Measurements from ENCODE around the gene DPCD. TPM values are rescaled to one million over a fixed set of nuclear protein-coding genes. Genes with fewer than 3 reads are reported as not detected.

DPCD gene
- polyA plus RNA-seq, 1 donor from 2014 or later: 234 TPM

DNA sequence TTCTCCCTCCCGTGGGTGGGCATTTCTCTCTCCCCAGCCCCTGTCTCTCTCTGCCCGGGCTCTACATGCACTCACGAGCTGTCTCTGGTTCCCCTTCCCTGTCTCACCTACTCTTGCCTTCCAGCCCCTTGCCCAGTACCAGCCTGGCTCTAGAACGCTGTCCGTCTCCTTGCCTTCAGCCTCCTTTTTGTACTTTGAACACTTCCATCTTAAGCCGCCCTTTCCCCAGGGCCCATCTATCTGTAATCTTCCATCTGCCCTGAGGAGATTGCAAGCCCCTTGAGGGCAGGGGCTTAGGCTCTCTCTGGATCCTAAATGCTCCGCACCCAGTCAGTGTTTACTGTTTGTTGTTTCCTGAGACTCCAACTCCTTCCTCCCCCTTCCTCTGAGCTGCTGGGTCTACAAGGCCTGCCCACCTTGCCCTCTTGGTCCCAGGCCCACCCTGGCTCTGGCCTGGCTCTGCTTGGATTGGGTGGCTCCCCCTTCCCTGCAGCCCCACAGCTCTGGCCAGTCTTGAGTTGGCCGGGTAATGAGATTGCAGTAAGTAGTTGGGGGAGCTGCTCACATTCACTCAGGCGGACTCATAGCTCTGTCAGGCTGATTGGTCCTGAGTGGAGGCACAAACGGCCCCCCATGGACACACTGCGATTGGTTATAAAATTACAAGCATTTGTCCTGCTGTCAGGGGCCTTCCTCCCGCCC lies 28.4 kb upstream of the DPCD start:
- H3F3A ChIP-seq (ENCODE audit: insufficient read depth, low read length, poor library complexity, severe bottlenecking): no peaks in the 10 kb centered on the region
- no peaks in the 10 kb centered on the region for H3K9me2 ChIP-seq (ENCODE audit: insufficient read depth, low read length)
- H2AFZ ChIP-seq (ENCODE audit: low read depth, low read length): no peak overlapping the region
- TF ChIP-seq POLR2AphosphoS5 (IDR thresholded peaks at IDR 0.05) (no peak), MXI1 (conservative IDR thresholded peaks at IDR 0.05; ENCODE audit: poor library complexity, severe bottlenecking) (no peak), EZH2 (IDR thresholded peaks at IDR 0.05; ENCODE audit: borderline replicate concordance, insufficient read depth, low read length, poor library complexity, severe bottlenecking) (no peak), EP300 (conservative IDR thresholded peaks at IDR 0.05; ENCODE audit: poor library complexity, severe bottlenecking) (no peak), TAF1 (IDR thresholded peaks at IDR 0.05; ENCODE audit: low read depth) (no peak), RAD21 (conservative IDR thresholded peaks at IDR 0.05) (no peak), SMC3 (conservative IDR thresholded peaks at IDR 0.05; ENCODE audit: poor library complexity) (no peak)
- TF ChIP-seq, protein P1, sequence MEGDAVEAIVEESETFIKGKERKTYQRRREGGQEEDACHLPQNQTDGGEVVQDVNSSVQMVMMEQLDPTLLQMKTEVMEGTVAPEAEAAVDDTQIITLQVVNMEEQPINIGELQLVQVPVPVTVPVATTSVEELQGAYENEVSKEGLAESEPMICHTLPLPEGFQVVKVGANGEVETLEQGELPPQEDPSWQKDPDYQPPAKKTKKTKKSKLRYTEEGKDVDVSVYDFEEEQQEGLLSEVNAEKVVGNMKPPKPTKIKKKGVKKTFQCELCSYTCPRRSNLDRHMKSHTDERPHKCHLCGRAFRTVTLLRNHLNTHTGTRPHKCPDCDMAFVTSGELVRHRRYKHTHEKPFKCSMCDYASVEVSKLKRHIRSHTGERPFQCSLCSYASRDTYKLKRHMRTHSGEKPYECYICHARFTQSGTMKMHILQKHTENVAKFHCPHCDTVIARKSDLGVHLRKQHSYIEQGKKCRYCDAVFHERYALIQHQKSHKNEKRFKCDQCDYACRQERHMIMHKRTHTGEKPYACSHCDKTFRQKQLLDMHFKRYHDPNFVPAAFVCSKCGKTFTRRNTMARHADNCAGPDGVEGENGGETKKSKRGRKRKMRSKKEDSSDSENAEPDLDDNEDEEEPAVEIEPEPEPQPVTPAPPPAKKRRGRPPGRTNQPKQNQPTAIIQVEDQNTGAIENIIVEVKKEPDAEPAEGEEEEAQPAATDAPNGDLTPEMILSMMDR (IDR thresholded peaks at IDR 0.05; ENCODE audit: poor library complexity, severe bottlenecking): no peak
- no peak overlapping the region for H3K27ac ChIP-seq (ENCODE audit: low read length)
- no peaks in the 10 kb centered on the region for H3K27me3 ChIP-seq (ENCODE audit: insufficient read depth, low read depth, low read length)
- no peak overlapping the region for H3K4me3 ChIP-seq (ENCODE audit: low read length)
- no peaks in the 10 kb centered on the region for H4K20me1 ChIP-seq (ENCODE audit: insufficient read depth)
- H3K9me3 ChIP-seq (ENCODE audit: low read length): no peaks in the 10 kb centered on the region
- no peak overlapping the region for H3K9ac ChIP-seq (ENCODE audit: low read length)
- H3K36me3 ChIP-seq (ENCODE audit: insufficient read depth, low read length): no peaks in the 10 kb centered on the region
- H3K79me2 ChIP-seq (replicated peaks; ENCODE audit: insufficient read depth, low read length): no peaks in the 10 kb centered on the region
- H3K4me2 ChIP-seq (ENCODE audit: low read length): no peak overlapping the region

DNA sequence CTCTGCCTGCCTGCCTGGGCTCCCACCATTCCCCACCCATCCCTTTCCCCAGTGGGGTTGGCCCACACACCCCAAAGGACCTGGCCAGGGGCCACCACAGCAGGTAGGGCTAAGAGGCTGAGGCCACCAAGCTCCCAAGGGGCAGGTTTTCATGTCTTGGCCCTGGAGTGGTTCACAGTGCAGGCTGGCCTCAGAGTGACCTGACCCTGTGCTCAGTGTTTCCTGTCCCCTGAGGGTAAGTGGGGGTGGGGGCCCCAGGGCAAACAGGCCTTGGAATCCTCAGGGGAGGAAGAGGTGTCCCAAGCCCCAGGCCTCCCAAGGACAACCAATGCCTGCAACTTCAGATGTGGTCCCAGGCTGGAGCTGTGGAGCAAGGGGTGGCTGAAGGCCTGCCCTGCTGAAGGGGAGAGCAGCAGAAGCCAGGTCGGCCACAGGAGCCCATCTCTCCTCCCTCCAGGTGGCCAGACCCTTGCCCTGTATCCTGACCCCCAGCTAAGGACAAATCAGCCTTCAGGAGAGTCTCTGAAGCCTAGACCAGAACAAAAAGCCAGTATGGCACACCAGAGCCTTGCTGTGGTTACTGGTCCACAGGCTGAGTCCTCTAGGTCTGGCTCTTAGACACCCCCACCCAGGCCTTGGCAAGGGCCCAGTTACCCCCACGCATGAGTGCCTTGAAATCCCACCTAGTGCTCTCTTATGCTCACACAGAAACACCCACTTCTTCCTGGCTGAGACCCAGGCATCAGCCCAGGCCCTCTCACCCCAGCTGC lies 27.6 kb upstream of the DPCD start:
- H3K9ac ChIP-seq (ENCODE audit: low read length): no peak overlapping the region
- no peaks in the 10 kb centered on the region for H3K9me2 ChIP-seq (ENCODE audit: insufficient read depth, low read length)
- H3K4me3 ChIP-seq (ENCODE audit: low read length): no peak overlapping the region
- no peaks in the 10 kb centered on the region for H3K27me3 ChIP-seq (ENCODE audit: insufficient read depth, low read depth, low read length)
- H4K20me1 ChIP-seq (ENCODE audit: insufficient read depth): no peaks in the 10 kb centered on the region
- H3F3A ChIP-seq (ENCODE audit: insufficient read depth, low read length, poor library complexity, severe bottlenecking): no peaks in the 10 kb centered on the region
- no peak overlapping the region for H3K4me2 ChIP-seq (ENCODE audit: low read length)
- no peaks in the 10 kb centered on the region for H3K9me3 ChIP-seq (ENCODE audit: low read length)
- H3K36me3 ChIP-seq (ENCODE audit: insufficient read depth, low read length): no peaks in the 10 kb centered on the region
- no peak overlapping the region for H2AFZ ChIP-seq (ENCODE audit: low read depth, low read length)
- TF ChIP-seq EP300 (conservative IDR thresholded peaks at IDR 0.05; ENCODE audit: poor library complexity, severe bottlenecking) (no peak), RAD21 (conservative IDR thresholded peaks at IDR 0.05) (no peak), MXI1 (conservative IDR thresholded peaks at IDR 0.05; ENCODE audit: poor library complexity, severe bottlenecking) (no peak)
- H3K79me2 ChIP-seq (replicated peaks; ENCODE audit: insufficient read depth, low read length): no peaks in the 10 kb centered on the region
- H3K27ac ChIP-seq (ENCODE audit: low read length): no peak overlapping the region

DNA sequence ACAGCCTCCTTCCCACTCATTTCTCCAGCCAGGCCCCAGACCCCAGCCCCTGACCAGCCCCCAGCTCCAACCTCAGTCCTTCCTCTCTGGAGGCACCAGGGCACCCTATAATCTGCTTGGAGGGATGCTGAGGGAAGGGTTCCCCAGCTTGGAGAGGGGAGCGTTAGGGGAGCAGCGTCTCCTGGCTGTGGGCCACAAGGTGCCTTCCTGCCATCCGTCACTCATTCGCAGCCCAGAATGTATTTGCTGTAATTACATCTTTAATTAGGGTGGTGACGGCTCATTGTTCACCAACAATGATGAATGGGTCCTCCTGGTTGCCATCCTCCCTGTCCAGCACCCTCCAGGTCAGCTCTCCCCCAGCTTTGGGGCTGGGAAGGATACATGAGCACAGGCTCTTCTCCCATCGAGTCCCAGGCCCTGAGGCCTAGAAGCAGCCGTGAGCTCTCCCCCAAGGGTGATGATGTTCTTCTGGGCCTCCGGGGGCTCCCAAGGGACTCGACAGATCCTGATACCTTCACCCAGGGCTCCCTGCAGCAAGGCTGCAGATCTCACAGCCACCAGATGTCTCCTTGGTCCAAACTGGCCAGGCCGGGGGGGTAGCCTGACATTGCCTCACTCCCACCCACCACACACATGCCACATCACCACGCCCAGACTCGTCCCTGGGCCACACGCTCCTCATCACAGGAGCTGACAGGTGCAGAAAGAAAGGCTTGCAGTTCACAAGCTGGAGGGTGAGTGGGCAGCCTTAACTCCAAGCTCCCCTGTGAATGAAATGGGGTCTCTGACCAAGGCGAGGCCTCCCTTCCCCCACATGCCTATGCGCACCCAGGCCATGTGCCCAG lies 26.8 kb upstream of the DPCD start:
- no peak overlapping the region for H3K9ac ChIP-seq (ENCODE audit: low read length)
- H3K9me2 ChIP-seq (ENCODE audit: insufficient read depth, low read length): no peaks in the 10 kb centered on the region
- H2AFZ ChIP-seq (ENCODE audit: low read depth, low read length): no peak overlapping the region
- H3K9me3 ChIP-seq (ENCODE audit: low read length): no peaks in the 10 kb centered on the region
- H3K79me2 ChIP-seq (replicated peaks; ENCODE audit: insufficient read depth, low read length): no peaks in the 10 kb centered on the region
- no peak overlapping the region for H3K27ac ChIP-seq (ENCODE audit: low read length)
- TF ChIP-seq TAF1 (IDR thresholded peaks at IDR 0.05; ENCODE audit: low read depth) (no peak), SMC3 (conservative IDR thresholded peaks at IDR 0.05; ENCODE audit: poor library complexity) (no peak), EZH2 (IDR thresholded peaks at IDR 0.05; ENCODE audit: borderline replicate concordance, insufficient read depth, low read length, poor library complexity, severe bottlenecking) (no peak), POLR2AphosphoS5 (IDR thresholded peaks at IDR 0.05) (no peak), RAD21 (conservative IDR thresholded peaks at IDR 0.05) (no peak), EP300 (conservative IDR thresholded peaks at IDR 0.05; ENCODE audit: poor library complexity, severe bottlenecking) (no peak), MXI1 (conservative IDR thresholded peaks at IDR 0.05; ENCODE audit: poor library complexity, severe bottlenecking) (no peak)
- TF ChIP-seq, protein P2, sequence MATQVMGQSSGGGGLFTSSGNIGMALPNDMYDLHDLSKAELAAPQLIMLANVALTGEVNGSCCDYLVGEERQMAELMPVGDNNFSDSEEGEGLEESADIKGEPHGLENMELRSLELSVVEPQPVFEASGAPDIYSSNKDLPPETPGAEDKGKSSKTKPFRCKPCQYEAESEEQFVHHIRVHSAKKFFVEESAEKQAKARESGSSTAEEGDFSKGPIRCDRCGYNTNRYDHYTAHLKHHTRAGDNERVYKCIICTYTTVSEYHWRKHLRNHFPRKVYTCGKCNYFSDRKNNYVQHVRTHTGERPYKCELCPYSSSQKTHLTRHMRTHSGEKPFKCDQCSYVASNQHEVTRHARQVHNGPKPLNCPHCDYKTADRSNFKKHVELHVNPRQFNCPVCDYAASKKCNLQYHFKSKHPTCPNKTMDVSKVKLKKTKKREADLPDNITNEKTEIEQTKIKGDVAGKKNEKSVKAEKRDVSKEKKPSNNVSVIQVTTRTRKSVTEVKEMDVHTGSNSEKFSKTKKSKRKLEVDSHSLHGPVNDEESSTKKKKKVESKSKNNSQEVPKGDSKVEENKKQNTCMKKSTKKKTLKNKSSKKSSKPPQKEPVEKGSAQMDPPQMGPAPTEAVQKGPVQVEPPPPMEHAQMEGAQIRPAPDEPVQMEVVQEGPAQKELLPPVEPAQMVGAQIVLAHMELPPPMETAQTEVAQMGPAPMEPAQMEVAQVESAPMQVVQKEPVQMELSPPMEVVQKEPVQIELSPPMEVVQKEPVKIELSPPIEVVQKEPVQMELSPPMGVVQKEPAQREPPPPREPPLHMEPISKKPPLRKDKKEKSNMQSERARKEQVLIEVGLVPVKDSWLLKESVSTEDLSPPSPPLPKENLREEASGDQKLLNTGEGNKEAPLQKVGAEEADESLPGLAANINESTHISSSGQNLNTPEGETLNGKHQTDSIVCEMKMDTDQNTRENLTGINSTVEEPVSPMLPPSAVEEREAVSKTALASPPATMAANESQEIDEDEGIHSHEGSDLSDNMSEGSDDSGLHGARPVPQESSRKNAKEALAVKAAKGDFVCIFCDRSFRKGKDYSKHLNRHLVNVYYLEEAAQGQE (IDR thresholded peaks at IDR 0.05; ENCODE audit: borderline replicate concordance): no peak
- TF ChIP-seq, protein P1 (IDR thresholded peaks at IDR 0.05; ENCODE audit: poor library complexity, severe bottlenecking): no peak
- H3K27me3 ChIP-seq (ENCODE audit: insufficient read depth, low read depth, low read length): no peaks in the 10 kb centered on the region
- H3K4me3 ChIP-seq (ENCODE audit: low read length): no peak overlapping the region
- no peaks in the 10 kb centered on the region for H4K20me1 ChIP-seq (ENCODE audit: insufficient read depth)
- H3K36me3 ChIP-seq (ENCODE audit: insufficient read depth, low read length): no peaks in the 10 kb centered on the region
- H3F3A ChIP-seq (ENCODE audit: insufficient read depth, low read length, poor library complexity, severe bottlenecking): no peaks in the 10 kb centered on the region
- no peak overlapping the region for H3K4me2 ChIP-seq (ENCODE audit: low read length)

Data from neural cell (in vitro differentiated cells).